ENCODE measurements around the gene TCF12.

Gene TCF12

GRCh38 chr15:57025264-57025926 is 107.0 kb downstream of the TCF12 start:
- DNase-seq = no peak

GRCh38 chr15:57026016-57026592 is 107.7 kb downstream of the TCF12 start:
- no peak for DNase-seq

GRCh38 chr15:57027596-57027995 is 109.2 kb downstream of the TCF12 start:
- DNase-seq = no peak

- no peak for DNase-seq
Measured at GRCh38 chr15:57028176-57028575, 109.7 kb downstream of the TCF12 start.

GRCh38 chr15:57030011-57030410 is 111.6 kb downstream of the TCF12 start:
- no peak for DNase-seq

GRCh38 chr15:57031082-57031481 is 112.6 kb downstream of the TCF12 start:
- no peak for DNase-seq

- no peak for DNase-seq
Measured at GRCh38 chr15:57031605-57032004, 113.2 kb downstream of the TCF12 start.

GRCh38 chr15:57032338-57032737 is 113.9 kb downstream of the TCF12 start:
- no peak for DNase-seq

GRCh38 chr15:57033715-57034439 is 115.4 kb downstream of the TCF12 start:
- DNase-seq = no peak

GRCh38 chr15:57034613-57035012 is 116.2 kb downstream of the TCF12 start:
- DNase-seq = no peak

GRCh38 chr15:57035664-57036063 is 117.2 kb downstream of the TCF12 start:
- no peak for DNase-seq

- DNase-seq = no peak
Measured at GRCh38 chr15:57036352-57036751, 117.9 kb downstream of the TCF12 start.

- no peak for DNase-seq
Measured at GRCh38 chr15:57037548-57037947, 119.1 kb downstream of the TCF12 start.

- DNase-seq = no peak
Measured at GRCh38 chr15:57038040-57038439, 119.6 kb downstream of the TCF12 start.

- DNase-seq = no peak
Measured at GRCh38 chr15:57038496-57038895, 120.1 kb downstream of the TCF12 start.

GRCh38 chr15:57041416-57041815 is 123.0 kb downstream of the TCF12 start:
- DNase-seq = no peak

GRCh38 chr15:57044072-57044702 is 125.7 kb downstream of the TCF12 start:
- DNase-seq = no peak

- no peak for DNase-seq
Measured at GRCh38 chr15:57044970-57045369, 126.5 kb downstream of the TCF12 start.

GRCh38 chr15:57045741-57046382 is 127.4 kb downstream of the TCF12 start:
- DNase-seq = no peak

- no peak for DNase-seq
Measured at GRCh38 chr15:57048930-57049549, 130.6 kb downstream of the TCF12 start.

- no peak for DNase-seq
Measured at GRCh38 chr15:57053470-57053869, 135.0 kb downstream of the TCF12 start.

GRCh38 chr15:57054204-57054750 is 135.8 kb downstream of the TCF12 start:
- DNase-seq = no peak

GRCh38 chr15:57056357-57056756 is 137.9 kb downstream of the TCF12 start:
- no peak for DNase-seq

Measured in NCI-H524 (cell line).